T-helper 22 cell (primary cell): ENCODE data around the gene ANKRD62.

ENCODE experiments used
- DNase-seq: peaks from one replicate; pipeline ENCODE4 v3.0.0-alpha.2; 2020; ENCODE audit warnings: low read depth

The ANKRD62 gene

DNA sequence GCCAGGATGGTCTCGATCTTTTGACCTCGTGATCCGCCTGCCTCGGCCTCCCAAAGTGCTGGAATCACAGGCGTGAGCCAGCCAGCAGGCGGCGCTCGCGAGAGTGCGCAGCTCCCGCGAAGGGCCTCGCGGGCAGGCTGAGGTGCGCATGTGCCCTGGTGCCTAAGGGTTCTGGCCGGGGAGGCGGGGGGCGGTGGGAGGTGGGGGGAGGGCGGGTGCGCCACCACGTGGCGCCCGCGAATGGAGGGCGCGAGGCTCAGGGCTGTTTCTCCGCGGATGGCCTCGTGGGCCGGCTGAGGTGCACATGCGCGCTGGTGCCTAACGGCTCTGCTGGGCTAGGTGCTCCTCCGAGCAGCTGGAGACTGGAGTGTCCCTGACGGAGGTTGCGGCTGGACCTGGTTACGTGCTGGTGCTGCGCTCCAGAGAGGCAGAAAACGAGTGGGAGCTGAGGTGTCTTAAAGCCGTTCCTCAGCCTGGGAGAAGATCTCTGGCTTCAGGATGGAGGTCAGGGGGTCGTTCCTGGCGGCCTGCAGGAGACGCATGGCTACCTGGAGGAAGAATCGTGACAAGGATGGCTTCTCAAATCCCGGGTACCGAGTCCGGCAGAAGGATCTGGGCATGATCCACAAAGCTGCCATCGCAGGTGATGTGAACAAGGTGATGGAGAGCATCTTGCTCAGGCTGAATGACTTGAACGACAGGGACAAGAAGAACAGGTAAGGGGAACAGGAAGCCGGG is at the start of gene ANKRD62:
Gene ANKRD62 (plus strand): TSS at position 324 of the 738 bp plus-strand sequence. CDS start 175 bp downstream, at position 499.
- DNase-seq, result no peak

DNA sequence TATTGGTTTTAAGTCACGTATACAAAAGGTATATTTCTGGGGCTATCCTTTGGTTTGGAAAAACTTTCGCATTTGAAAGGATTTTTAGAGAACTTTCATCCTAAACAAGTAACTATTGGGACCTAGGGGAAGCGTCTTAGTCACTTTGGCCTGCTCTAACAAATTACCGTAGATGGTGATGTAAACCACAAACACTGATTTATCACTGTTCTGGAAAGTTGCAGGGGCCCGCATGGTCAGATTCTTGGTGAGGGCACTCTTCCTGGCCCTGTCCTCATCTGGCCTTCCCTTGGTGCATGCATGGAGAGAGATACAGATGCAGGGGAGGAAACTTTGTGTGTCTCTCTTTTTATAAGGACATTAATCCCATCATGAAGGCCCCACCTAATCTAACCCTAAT is 49.1 kb upstream of the ANKRD62 start:
- no peak for DNase-seq

DNA sequence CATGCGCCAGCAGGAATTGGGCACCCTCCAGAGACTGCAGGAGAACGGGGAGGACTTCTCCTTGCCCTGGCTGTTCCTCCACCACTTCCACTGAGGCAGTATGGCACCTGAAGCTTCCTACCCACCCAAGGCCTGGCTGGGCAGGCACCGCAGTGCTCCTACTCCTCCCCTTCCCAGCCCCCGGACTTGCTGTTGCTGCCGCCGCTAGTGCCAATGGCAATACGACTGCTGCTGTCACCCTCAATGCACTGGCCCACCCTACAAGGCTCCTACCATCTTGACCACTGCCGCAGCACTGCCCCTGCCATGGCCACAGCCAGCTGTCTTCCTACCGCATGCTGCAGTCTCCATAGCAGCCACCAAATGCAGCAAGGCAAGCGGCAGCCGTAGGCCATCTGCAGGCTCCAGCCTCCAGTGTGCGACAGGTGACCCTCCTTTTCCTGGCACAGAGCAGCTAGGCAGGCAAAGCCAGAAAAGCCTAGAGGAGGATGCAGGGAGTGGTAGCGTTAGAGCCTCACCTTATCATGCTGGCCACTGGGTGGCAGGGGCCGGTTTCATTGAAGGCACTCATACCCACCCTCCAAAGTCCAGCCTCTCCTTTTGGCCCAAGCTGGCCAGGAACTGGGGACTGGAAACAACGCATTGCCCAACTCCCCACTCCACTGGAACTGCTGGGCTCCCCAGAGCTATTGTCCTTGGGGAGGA is 47.4 kb upstream of the ANKRD62 start:
- no peak for DNase-seq

GRCh38 chr18:12046751-12047335 is 46.8 kb upstream of the ANKRD62 start:
- DNase-seq, result no peak

DNA sequence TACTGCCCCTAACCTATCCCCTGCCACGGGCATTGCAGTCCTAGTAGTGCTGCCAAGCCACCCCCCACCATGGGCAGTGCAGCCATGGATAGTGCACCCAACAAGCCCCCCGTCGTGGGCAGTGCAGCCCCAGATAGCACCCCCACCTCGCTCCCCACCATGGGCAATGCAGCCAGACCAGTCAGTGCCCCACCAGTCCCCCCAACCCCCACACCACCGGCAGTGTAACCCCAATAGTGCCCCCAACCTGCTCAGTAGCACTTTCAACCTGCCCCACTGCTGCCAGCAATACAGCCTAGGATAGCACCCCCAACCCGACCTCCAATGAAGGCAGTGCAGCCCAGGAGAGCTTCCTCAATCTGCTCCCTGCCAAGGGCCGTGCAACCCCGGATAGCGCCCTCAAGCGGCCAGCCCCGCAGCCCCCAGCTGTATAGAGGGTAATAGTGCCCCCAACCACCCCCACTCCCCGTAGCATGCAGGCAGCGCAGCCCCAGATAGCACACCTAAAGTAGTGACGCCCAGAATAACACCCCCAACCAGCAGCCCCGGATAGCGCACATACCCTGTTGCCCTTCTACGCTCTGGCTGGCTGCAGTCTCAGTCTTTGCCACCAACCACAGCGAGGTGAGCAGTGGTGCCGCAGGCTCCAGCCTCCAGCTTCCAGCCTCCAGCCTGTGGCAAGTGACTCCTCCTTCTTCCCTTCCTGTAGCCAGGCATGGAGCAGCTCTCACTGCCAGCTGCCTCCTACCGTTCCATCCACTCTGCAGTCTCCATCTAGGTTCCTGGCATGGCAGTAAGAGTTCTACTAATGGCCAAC is 45.4 kb upstream of the ANKRD62 start:
- DNase-seq, result no peak

- no peak for DNase-seq
Observed at GRCh38 chr18:12048827-12049175, 44.8 kb upstream of the ANKRD62 start.

DNA sequence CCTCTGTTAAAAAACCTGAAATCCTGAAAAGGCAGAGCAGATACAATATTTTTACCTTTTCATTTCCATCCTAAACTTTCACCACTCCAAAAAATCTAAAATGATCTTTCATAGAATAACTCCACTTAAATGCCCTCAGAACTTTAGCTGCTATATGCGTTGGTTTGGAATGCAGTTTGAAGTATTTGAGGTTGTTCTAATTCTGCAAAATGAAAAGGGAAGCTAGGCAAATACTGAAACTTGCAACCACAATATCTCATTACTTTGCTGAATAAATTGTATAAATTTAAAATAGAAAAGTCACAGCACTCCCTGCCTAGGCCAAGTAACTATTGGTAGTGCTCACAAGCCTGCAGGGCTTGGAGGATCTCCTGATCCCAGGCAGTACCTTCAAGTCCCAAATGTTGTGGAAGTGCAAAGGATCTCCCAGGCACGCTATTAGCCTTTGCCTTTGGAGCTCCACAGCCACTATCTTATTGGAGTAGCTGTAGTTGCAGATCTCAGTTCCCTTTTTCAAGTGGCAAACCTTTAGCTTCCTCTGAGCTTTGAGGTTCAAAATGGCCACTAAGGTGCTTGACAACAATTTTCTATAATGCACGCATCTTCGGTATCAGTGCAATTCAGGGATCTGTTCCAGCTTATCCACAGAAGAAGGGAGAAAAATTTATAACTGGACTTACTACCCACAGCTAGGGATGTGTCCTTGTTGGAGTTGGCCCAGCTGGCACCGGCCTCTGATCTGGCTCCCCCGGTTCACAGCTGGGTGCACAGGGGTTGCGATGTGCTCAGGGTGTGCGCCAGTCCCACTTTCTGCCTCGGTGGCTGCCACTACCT is 43.4 kb upstream of the ANKRD62 start:
- no peak for DNase-seq

- no peak for DNase-seq
Observed at GRCh38 chr18:12052866-12053265, 40.8 kb upstream of the ANKRD62 start.

- no peak for DNase-seq
Observed at GRCh38 chr18:12053289-12053688, 40.4 kb upstream of the ANKRD62 start.

DNA sequence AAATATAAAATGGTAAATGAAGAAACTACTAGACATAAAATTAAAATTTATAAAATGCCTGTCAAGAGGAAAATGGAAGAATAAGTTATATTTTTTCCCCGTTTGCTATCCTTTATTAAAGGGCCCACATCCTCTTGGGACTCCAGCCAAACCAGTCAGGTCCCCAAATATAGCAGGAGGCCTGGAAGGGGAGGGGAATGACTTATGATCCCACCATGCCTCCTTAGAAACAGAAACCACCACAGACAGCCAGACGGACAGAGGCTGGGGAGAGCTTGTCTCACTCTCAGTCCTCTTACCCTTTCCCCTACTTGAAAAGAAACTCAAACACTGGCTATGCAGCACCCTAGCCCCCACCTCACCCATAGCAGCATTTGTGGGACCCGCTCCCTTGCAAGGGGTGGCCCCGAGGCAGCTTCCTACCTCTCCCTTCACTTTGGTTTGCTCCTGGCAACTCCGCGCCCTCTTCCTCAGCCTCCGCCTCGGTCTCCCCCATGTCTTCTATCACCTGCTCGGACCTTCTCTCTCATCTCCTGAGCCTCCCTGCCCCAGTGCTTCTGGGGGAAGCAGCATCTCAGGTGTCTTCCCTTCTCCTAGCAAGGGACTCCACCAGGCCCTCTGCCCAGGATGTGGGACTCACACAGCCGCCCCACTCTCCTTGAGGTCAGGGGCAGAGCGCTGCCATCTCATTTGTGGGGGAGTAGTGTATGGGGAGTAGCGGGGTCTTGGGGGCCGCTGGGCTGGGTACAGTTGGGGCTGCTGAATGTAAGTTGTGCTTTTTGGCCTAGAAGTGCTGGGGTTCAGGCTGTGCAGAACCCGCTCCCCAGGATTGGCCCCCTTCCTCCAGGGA is 37.4 kb upstream of the ANKRD62 start:
- DNase-seq, result no peak

- DNase-seq, result no peak
Observed at GRCh38 chr18:12056884-12057402, 36.7 kb upstream of the ANKRD62 start.

GRCh38 chr18:12057419-12058039 is 36.1 kb upstream of the ANKRD62 start:
- no peak for DNase-seq

DNA sequence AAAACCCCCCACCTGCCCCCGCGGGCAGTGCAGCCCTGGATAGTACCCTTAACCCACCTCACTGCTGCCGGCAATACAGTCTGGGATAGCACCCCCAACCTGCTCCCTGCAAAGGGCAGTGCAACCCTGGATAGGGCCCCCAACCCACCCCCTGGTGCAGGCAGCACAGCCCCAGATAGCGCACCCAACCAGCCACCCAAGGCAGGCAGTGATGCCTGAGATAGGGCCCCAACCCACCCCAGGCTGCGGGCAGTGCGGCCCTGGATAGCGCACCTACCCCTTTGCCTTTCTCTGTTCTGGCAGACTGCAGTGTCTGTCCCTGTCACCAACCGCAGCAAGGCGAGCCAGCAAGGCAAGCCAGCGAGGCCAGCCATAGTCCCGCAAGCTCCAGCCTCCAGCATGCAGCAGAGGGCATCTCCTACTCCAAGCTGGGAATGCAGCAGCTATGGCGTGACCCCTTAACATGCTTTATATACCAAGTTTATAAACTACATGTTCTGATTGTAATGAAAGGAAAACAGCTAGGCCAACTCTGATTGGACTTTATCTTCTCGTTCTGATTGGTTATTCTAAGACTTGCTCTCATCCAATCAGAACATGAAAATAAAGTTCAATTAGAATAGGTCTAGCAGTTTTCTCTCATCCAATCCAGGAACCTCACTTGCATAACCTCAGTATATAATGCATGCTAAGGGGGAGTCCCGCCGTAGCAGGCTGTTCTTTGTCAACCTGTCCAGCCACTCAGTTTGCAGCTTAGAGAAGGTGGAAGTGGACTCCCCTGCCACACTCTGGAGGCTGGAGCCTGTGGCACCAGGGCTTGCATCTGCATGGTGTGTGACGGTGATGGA is 34.1 kb upstream of the ANKRD62 start:
- DNase-seq, result no peak

GRCh38 chr18:12060182-12060870 is 33.3 kb upstream of the ANKRD62 start:
- DNase-seq, result no peak

- no peak for DNase-seq
Observed at GRCh38 chr18:12061685-12062084, 32.0 kb upstream of the ANKRD62 start.

DNA sequence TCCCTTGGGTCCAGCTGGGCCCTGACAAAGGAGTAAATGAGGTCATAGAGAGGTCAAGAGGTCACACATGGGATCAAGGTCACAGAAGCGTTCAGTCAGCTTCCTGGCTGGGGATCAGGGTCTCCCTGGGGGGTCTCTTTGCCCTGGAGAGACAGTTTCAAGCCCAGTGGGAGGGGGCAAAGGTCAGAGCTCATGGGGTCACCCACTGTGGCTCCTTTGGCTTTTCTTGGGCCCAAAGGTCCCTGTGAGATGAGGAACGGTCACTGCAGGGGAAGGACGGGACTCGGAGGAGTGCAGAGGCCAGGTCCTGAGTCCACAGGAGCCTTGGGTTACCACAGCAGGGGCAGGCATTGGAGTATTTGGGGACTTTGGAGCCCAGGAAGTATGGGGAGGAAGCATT is 30.7 kb upstream of the ANKRD62 start:
- DNase-seq, result no peak

- no peak for DNase-seq
Observed at GRCh38 chr18:12064086-12064763, 29.4 kb upstream of the ANKRD62 start.

DNA sequence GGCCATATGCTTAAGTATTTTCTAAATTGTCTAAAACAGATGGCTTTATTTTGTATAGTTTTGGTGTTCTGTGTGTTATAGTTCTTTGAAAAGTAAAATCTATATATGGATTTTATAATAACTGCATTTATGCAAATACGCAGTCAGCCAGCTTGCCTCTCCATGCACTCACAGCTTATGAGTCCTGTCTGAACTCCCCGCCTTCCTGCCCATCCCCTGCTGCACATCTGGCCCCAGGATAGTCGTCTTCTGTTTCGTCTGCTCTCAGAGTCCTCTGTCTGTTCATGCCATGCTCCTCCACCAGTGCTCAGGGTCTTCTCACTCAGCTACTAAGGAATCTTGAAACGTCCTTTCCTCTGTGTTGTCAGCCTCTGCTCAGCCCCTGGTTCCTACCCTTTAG is 28.2 kb upstream of the ANKRD62 start:
- DNase-seq, result no peak
